GM12873 (cell line): Measurements from ENCODE around the gene SNX8.

ENCODE experiments used
- TF ChIP-seq, protein P1 (sequence below): IDR thresholded peaks from 2 replicates; pipeline ENCODE4 v1.5.1; 2012; ENCODE audit warnings: low read depth, mild to moderate bottlenecking, moderate library complexity, low read length, control low read depth; ENCODE audit not compliant: insufficient read depth; ENCODE audit errors: missing control alignments

SNX8 gene

DNA sequence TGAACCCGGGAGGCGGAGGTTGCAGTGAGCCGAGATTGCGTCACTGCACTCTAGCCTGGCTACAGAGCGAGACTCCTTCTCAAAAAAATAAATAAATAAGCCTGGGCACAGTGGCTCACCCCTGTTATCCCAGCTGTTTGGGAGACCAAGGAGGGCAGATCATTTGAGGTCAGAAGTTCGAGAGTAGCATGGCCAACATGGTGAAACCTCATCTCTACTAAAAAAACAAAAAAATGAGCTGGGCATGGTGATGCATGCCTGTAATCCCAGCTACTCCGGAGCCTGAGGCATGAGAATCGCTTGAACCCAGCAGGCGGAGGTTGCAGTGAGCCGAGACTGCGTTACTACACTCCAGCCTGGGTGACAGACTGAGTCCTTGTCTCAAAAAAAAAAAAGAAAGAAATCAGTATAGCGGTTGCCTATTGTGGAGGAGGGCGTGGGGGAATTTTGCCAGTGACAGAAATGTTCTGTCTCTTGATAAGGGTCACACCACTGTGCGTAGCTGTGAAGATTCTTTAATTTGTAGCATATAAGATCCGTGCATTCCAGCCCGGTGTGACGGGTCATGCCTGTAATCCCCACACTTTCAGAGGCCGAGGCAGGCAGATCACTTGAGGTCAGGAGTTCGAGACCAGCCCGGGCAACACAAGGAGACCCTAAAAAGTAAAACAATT, 22.5 kb upstream of the SNX8 start:
- TF ChIP-seq, protein P1, sequence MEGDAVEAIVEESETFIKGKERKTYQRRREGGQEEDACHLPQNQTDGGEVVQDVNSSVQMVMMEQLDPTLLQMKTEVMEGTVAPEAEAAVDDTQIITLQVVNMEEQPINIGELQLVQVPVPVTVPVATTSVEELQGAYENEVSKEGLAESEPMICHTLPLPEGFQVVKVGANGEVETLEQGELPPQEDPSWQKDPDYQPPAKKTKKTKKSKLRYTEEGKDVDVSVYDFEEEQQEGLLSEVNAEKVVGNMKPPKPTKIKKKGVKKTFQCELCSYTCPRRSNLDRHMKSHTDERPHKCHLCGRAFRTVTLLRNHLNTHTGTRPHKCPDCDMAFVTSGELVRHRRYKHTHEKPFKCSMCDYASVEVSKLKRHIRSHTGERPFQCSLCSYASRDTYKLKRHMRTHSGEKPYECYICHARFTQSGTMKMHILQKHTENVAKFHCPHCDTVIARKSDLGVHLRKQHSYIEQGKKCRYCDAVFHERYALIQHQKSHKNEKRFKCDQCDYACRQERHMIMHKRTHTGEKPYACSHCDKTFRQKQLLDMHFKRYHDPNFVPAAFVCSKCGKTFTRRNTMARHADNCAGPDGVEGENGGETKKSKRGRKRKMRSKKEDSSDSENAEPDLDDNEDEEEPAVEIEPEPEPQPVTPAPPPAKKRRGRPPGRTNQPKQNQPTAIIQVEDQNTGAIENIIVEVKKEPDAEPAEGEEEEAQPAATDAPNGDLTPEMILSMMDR, result no peak

DNA sequence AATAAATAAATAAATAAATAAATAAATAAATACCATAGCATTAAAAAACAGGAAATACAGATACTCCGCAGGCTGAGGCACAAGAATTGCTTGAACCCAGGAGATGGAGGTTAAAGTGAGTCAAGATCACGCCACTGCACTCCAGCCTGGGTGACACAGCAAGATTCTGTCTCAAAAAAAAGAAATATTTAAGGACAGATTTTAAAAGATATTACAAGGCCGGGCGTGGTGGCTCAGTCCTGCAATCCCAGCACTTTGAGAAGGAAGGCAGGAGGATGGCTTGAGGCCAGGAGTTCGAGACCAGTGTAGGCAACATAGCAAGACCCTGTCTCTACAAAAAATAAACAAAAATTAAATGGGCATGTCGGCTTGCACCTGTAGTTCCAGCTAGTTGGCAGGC, 17.5 kb upstream of the SNX8 start:
- TF ChIP-seq, protein P1, result no peak

DNA sequence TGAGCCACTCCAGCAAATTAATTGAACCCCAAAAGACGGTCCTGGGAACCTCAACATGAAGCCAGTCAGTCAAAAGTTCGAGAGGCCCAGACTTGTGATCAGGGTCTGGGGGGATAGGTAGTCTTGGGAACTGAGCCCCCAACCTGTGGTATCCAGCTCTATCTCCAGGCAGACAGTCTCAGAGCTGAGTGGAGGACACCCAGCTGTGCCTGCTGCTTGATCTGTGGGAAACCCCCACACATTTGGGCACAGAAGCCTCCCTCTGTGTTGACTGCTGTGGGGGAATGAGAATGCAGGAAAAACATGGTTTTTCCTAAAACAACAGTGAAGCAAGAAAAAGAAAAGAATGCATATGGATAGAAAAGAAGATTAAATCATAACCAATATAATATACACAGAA, 16.3 kb upstream of the SNX8 start:
- TF ChIP-seq, protein P1, result no peak

DNA sequence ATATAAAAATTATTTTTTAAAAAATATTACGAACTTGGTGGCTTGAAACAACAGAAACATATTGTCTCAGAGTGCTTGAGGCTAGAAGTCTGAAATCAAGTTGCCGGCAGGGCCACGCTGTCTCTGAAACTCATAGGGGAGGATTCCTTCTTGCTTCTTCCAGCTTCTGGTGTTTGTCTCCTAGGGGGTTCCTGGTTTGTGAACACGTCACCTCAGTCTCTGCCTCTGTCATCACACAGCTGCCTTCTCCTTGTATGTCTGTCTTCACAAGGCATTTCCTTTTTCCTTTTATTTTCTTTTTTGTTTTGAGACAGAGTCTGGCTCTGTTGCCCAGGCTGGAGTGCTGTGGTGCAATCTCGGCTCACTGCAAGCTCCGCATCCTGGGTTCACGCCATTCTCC, 12.7 kb upstream of the SNX8 start:
- TF ChIP-seq, protein P1, result no peak

DNA sequence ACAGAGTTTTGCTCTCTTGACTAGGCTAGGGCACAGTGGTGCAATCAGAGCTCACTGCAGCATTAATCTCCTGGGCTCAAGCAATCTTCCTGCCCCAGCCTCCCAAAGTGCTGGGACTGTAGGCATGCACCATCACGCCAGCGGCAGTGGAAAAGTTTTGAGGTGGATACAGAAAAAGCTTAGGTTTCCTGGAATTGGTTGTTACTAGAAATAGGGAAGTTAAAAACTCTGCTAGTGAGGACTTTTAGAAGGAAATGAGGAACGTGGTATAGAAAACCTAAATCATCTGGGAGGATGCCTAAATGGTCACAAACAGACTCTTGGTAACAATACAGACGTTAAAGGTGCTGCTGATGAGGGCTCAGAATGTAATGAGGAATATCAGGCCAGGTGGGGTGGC, 10.9 kb upstream of the SNX8 start:
- TF ChIP-seq, protein P1, result no peak

DNA sequence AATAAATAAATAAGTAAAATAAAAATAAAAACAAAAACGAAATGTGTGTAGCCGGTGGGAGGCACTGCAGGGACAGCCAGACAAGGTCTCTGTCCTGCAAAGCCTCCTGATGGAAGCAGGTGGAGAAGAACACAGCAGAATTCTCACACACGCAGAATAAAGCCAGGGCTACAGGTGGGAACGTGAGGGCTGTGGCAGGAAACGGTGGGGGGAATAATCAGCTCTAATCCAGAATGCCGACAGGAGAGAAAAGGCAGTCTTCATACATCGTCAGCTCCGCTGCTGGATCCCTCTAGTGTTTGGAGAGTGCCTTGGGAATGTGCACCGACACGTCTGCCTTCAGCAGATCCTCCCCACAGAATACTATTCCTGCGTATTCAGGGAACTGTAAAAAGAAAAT, 6.8 kb upstream of the SNX8 start:
- TF ChIP-seq, protein P1, result no peak

DNA sequence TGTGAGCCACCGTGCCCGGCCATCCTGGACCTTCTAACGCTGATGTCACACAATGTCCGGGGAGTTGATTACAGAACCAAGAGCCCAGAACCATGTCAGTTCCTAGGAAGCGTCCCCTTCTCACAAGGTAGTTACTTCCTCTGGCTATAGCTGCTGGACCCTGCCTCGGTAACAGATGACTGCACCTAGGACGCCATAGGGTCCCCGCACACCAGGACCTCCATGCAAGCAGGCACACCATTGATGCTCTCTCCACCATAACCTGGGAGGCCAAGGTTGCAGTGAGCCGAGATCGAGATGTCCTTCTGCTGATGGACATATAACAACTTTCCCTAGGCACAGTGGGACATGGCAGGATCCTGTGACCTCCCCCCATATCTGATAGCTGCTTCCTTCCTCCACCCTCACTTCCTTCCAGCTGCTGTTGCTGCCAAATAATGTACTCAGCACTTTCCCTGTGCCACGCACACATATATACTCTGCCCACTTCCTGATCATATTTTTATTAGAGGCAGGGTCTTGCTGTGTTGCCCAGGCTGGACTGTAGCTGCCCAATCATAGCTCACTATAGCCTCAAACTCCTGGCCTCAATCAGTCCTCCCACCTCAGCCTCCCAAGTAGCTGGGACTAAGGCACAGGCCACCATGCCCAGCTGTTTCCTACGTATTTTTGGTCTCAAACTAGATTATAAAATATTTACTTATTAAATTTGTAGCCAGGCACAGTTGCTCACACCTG, 3.5 kb upstream of the SNX8 start:
- TF ChIP-seq, protein P1, result no peak
